HepG2 (cell line): ENCODE results near the gene JSRP1. TPM values are rescaled to one million over a fixed set of nuclear protein-coding genes. Genes with fewer than 3 reads are reported as not detected.

ENCODE experiments used
- CENPX ChIP-seq: sonication (generic); formaldehyde crosslinking; IDR thresholded peaks from 2 replicates; pipeline ENCODE4 v1.9.0; 2021; ENCODE audit warnings: mild to moderate bottlenecking, missing genetic modification reagents, moderate library complexity
- FOXA1 ChIP-seq, 2 experiments: fragments of 450-650 bp in 1 of 2; sonication (generic) in 1 of 2; formaldehyde crosslinking in 1 of 2; IDR thresholded peaks; 2 replicates each; pipeline versions ENCODE4 v1.4.0 to v1.6.1; 2016 to 2020; ENCODE audit warnings: missing genetic modification reagents in 1 of 2
- HDAC1 ChIP-seq: sonication (generic); formaldehyde crosslinking; IDR thresholded peaks from 2 replicates; pipeline ENCODE4 v1.5.1; 2020; ENCODE audit warnings: mild to moderate bottlenecking, missing genetic modification reagents
- HOXA5 ChIP-seq: sonication (generic); formaldehyde crosslinking; IDR thresholded peaks from 2 replicates; pipeline ENCODE4 v1.4.0; 2020; ENCODE audit warnings: missing genetic modification reagents
- KDM3A ChIP-seq: IDR thresholded peaks from 2 replicates; pipeline ENCODE4 v1.6.1; 2018; ENCODE audit warnings: low read depth, missing compliant biosample characterization
- KLF13 ChIP-seq: sonication (generic); formaldehyde crosslinking; IDR thresholded peaks from 2 replicates; pipeline ENCODE4 v1.4.0; 2020; ENCODE audit warnings: mild to moderate bottlenecking, missing genetic modification reagents
- PBX3 ChIP-seq: sonication (generic); formaldehyde crosslinking; IDR thresholded peaks from 2 replicates; pipeline ENCODE4 v1.8.1; 2023; ENCODE audit warnings: missing genetic modification reagents, inconsistent platforms, borderline replicate concordance
- PHB2 ChIP-seq: fragments of 450-650 bp; IDR thresholded peaks from 2 replicates; pipeline ENCODE4 v1.6.1; 2018; ENCODE audit not compliant: partially characterized antibody
- REXO4 ChIP-seq: sonication (generic); formaldehyde crosslinking; IDR thresholded peaks from 2 replicates; pipeline ENCODE4 v1.8.0; 2022; ENCODE audit warnings: missing genetic modification reagents, mild to moderate bottlenecking, borderline replicate concordance
- RFX5 ChIP-seq: IDR thresholded peaks from 2 replicates; pipeline ENCODE4 v1.6.1; 2011; ENCODE audit warnings: low read depth, low read length, improper control_type of control experiment
- TERF1 ChIP-seq: sonication (generic); formaldehyde crosslinking; IDR thresholded peaks from 2 replicates; pipeline ENCODE4 v1.8.0; 2022; ENCODE audit warnings: mild to moderate bottlenecking, missing genetic modification reagents, moderate library complexity
- ZFP36L1 ChIP-seq: sonication (generic); formaldehyde crosslinking; IDR thresholded peaks from 2 replicates; pipeline ENCODE4 v1.8.0; 2022; ENCODE audit warnings: mild to moderate bottlenecking, missing genetic modification reagents, moderate library complexity
- ZNF264 ChIP-seq: sonication (generic); formaldehyde crosslinking; IDR thresholded peaks from 2 replicates; pipeline ENCODE4 v1.4.0; 2020; ENCODE audit warnings: missing genetic modification reagents
- ZNF30 ChIP-seq: sonication (generic); formaldehyde crosslinking; IDR thresholded peaks from 2 replicates; pipeline ENCODE4 v1.5.0; 2020; ENCODE audit warnings: mild to moderate bottlenecking, missing genetic modification reagents
- ZNF468 ChIP-seq: sonication (generic); formaldehyde crosslinking; IDR thresholded peaks from 2 replicates; pipeline ENCODE4 v1.8.0; 2022; ENCODE audit warnings: mild to moderate bottlenecking, moderate library complexity, missing genetic modification reagents
- ZNF691 ChIP-seq: sonication (generic); formaldehyde crosslinking; IDR thresholded peaks from 2 replicates; pipeline ENCODE4 v1.4.0; 2020; ENCODE audit warnings: missing genetic modification reagents, low read depth, mild to moderate bottlenecking, borderline replicate concordance
- ZSCAN21 ChIP-seq: sonication (generic); formaldehyde crosslinking; IDR thresholded peaks from 2 replicates; pipeline ENCODE4 v1.8.0; 2022; ENCODE audit warnings: mild to moderate bottlenecking, missing genetic modification reagents, moderate library complexity, borderline replicate concordance
- ZXDC ChIP-seq: sonication (generic); formaldehyde crosslinking; IDR thresholded peaks from 2 replicates; pipeline ENCODE4 v1.5.0; 2020; ENCODE audit warnings: mild to moderate bottlenecking, missing genetic modification reagents
- polyA plus RNA-seq, 8 experiments: library from polyadenylated mRNA; depleted of rRNA in 3 of 8; stranded (reverse) in 7 of 8; unstranded in 1 of 8; fragments of >200 nt; fragmentation: Illumina TruSeq in 4 of 8; extraction: Trizol in 4 of 8; gene quantifications; 2 replicates each; pipeline versions ENCODE4 v1.2.1 to v1.2.3, GENCODE V29; 2011 to 2016; ENCODE audit warnings: low read depth in 4 of 8, missing spikeins in 1 of 8, mixed read lengths in 1 of 8; ENCODE audit not compliant: insufficient read depth in 1 of 8
- total RNA-seq, 5 experiments: library from RNA; depleted of rRNA; stranded (reverse); fragments of >200 nt; fragmentation: Illumina TruSeq; extraction: Trizol; gene quantifications; 2 replicates each; pipeline ENCODE4 v1.2.3, GENCODE V29; 2016; ENCODE audit warnings: low read depth in 1 of 5

Gene JSRP1
- total and polyA plus RNA-seq, 2 of the 13 experiments (the other 11 are each of a cell fraction or from before 2014, with no cell fraction given) = 0.16 to 0.38 TPM

GRCh38 chr19:2253106-2254063, 2.8 kb downstream of the JSRP1 start (continued):
- TF ChIP-seq PBX3 (CRISPR knock-in tag) (no peak), ZSCAN21 (CRISPR knock-in tag) (peak; percentile 63; the same call in 1 of the 2 replicates), ZNF30 (CRISPR knock-in tag) (no peak), KDM3A (CRISPR knock-in tag) (peak; percentile 53; the same call in 1 of the 2 replicates), FOXA1 (IDR thresholded peaks at IDR 0.05) (no peak), FOXA1 (CRISPR knock-in tag; IDR thresholded peaks at IDR 0.05) (no peak), ZFP36L1 (CRISPR knock-in tag) (peak; percentile 64; the same call in 1 of the 2 replicates), CENPX (CRISPR knock-in tag) (no peak), ZNF468 (no peak), TERF1 (CRISPR knock-in tag) (no peak; the same call in 1 of the 2 replicates), ZNF264 (CRISPR knock-in tag) (0 out of 2 replicates have a peak, but pooled peaks have one; percentile 3), KLF13 (CRISPR knock-in tag) (no peak), PHB2 (no peak), ZNF691 (CRISPR knock-in tag) (0 out of 2 replicates have a peak, but pooled peaks have one; percentile 10), HDAC1 (CRISPR knock-in tag) (peak; percentile 70; the same call in 1 of the 2 replicates), RFX5 (no peak), ZXDC (CRISPR knock-in tag) (no peak), HOXA5 (CRISPR knock-in tag) (peak; percentile 72; the same call in 1 of the 2 replicates), REXO4 (no peak)
